Measurements from ENCODE around the gene OR52I1. TPM values are rescaled to one million over a fixed set of nuclear protein-coding genes. Genes with fewer than 3 reads are reported as not detected.

The OR52I1 gene
- total RNA-seq, 4 donors from 2014 or later: not detected

DNA sequence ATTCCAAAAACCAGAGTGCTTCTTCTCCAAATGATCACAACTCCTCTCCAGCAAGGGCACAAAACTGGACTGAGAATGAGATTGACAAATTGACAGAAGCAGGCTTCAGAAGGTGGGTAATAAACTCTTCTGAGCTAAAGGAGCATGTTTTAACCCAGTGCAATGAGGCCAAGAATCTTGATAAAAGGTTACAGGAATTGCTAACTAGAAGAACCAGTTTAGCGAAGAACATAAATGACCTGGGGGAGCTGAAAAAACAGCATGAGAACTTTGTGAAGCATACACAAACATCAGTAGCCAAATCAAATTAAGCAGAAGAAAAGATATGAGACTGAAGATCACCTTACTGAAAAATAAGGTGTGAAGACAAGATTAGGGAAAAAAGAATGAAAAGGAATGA is 33.4 kb upstream of the OR52I1 start:
- TF ChIP-seq, protein P1, sequence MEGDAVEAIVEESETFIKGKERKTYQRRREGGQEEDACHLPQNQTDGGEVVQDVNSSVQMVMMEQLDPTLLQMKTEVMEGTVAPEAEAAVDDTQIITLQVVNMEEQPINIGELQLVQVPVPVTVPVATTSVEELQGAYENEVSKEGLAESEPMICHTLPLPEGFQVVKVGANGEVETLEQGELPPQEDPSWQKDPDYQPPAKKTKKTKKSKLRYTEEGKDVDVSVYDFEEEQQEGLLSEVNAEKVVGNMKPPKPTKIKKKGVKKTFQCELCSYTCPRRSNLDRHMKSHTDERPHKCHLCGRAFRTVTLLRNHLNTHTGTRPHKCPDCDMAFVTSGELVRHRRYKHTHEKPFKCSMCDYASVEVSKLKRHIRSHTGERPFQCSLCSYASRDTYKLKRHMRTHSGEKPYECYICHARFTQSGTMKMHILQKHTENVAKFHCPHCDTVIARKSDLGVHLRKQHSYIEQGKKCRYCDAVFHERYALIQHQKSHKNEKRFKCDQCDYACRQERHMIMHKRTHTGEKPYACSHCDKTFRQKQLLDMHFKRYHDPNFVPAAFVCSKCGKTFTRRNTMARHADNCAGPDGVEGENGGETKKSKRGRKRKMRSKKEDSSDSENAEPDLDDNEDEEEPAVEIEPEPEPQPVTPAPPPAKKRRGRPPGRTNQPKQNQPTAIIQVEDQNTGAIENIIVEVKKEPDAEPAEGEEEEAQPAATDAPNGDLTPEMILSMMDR (IDR thresholded peaks at IDR 0.05): no peak
- no peak for DNase-seq (ENCODE audit: low spot score)
- ATAC-seq (ENCODE audit: low FRiP score): no peak

DNA sequence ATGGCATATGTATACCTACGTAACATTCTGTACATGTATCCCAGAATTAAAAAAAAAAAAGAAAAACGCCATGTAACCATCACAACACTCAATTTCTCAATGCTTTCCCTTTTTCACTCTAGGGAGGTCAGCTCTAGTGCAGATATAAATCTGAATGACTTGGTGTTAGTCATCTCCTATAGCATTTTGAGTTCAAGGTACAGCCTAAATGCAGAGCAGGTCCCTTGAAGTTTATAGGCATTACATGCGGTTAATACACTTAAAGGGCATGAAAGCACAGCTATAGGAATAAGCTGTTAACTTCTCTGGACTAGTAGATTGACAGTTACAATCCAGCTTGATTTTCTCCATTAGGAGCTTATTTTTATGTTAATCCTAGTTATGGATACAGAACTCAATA is 28.5 kb upstream of the OR52I1 start:
- no peak for DNase-seq (ENCODE audit: low spot score)
- TF ChIP-seq, protein P1 (IDR thresholded peaks at IDR 0.05): no peak
- no peak for ATAC-seq (ENCODE audit: low FRiP score)

DNA sequence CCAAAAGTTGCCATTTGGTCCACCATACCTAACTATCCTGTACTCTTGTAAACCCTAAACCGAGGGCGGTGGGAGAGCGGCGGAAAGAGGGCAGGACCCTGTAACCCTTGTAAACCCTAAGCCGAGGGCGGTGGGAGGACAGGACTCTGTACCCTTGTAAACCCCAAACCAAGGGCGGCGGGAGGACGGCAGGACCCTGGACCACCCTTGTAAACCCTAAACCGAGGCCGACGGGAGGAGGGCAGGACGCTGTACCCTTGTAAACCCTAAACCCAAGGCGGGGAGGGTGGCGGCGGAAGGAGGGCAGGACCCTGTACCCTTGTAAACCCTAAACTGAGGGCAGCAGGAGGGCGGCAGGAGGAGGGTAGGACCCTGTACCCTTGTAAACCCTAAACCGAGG is 24.8 kb upstream of the OR52I1 start:
- TF ChIP-seq, protein P1 (IDR thresholded peaks at IDR 0.05): no peak
- DNase-seq (ENCODE audit: low spot score) (no peak), ATAC-seq (ENCODE audit: low FRiP score) (no peak)

DNA sequence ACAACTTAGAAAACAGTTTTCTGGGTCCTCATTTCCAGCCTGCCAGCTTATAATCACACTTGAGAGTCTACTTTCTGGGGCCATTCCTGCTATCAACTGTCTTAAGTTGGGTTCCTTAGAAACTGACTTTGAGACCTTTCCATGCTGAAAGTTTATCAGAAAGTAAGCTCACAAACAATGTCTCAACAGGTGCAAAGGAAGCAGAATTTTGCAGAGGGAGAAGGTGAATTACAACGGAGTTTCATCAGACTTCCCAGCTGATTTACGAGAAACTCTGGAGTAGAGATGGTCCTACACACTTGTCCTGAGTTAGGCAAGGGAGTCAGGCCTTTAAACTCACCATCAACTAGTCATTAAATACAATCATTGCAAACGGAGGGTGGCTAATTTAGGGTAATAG is 17.0 kb upstream of the OR52I1 start:
- DNase-seq (ENCODE audit: low spot score): no peak
- ATAC-seq (ENCODE audit: low FRiP score): no peak
- TF ChIP-seq, protein P1 (IDR thresholded peaks at IDR 0.05): no peak

DNA sequence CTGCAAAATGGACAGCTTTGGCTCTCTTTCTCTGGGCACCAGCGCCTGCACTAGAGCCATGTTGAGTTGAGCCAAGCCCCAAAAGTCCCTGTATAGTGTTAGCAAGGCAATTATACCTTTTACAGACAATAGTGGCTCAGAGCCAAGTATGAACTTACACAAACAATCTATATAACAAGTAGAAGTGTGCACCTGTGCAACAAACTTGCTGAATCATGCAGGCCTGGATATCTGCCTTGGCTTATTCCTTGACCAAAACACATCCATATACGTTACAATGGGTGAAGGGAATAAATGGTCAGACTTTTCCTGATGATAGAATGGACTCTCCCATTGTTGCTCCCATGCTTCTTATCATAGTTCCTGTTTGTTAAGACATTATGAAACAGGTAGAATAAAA is 16.1 kb upstream of the OR52I1 start:
- ATAC-seq (ENCODE audit: low FRiP score): no peak
- no peak for DNase-seq (ENCODE audit: low spot score)
- TF ChIP-seq, protein P1 (IDR thresholded peaks at IDR 0.05): no peak

- DNase-seq (ENCODE audit: low spot score) (no peak), ATAC-seq (ENCODE audit: low FRiP score) (no peak)
- TF ChIP-seq, protein P1 (IDR thresholded peaks at IDR 0.05): no peak
Measured at GRCh38 chr11:4578624-4579023, 15.2 kb upstream of the OR52I1 start.

DNA sequence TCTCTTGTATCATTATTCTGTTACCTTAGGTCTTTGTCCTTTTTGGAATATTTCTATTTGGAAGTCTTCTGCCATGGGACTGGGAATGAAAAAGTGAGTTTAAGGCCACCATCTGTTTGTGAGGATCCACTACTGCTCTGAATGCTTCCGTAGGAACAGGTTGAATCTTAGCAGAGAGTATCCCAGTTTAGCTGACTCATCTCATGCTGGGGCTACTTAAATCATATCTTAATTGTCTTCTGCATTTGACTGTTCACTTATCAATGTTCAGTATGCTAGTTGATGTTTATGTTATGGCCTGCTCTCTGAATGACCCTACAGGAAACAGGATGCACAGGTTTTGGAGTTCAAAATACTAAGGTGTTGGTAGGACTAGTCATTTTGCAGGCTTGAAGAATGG is 13.7 kb upstream of the OR52I1 start:
- DNase-seq (ENCODE audit: low spot score) (no peak), ATAC-seq (ENCODE audit: low FRiP score) (no peak)
- TF ChIP-seq, protein P1 (IDR thresholded peaks at IDR 0.05): no peak

Measured in omental fat pad (tissue), 4 donors.